NCI-H187 treated with DMSO at 0.1 percent for 48 hours (cell line): ENCODE data around the gene MCTP1.

Experiments
- DNase-seq: peaks from one replicate; lab custom pipeline; 2025; lab: John Stamatoyannopoulos, UW

Gene MCTP1

DNA sequence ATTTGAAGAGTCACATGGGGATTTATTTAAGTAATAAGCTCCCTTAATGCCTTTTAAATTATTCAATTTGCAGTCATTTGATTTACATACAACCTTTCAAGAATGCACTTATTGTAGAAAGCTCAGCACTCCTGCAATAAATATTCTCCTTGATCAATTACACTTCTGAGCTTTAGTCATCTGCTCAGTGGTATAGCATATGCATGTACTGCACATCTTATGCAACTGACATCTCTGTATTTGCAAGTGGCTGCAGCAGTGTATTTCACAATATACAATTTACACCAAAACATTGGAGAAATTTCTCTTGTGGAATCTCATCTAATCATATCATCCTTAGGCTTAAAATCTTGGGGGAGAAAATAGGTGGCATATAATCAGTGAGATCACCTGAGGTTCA, 340.7 kb downstream of the MCTP1 start:
- DNase-seq: no peak

- no peak for DNase-seq
These were observed 343.7 kb downstream of the MCTP1 start for GRCh38 chr5:94941122-94941755.

DNA sequence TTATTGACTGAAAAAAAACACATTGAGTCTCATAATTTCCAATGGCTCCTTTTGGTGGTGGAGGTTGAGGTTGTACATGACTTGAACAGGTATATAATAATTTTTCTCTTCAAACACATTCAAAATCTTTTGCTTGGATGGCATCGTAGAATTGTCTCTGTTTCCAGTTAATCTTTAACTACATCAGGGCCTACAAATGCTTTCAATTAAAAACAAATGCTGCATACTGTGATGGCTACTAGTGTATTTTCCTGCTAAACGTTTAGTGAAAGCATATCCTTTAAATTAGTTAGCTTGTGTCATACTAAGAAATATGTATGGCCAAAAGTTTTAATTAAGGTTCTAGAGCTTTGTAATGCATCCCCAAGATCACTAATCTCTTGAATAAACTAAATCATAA, 352.6 kb downstream of the MCTP1 start:
- DNase-seq: no peak

DNA sequence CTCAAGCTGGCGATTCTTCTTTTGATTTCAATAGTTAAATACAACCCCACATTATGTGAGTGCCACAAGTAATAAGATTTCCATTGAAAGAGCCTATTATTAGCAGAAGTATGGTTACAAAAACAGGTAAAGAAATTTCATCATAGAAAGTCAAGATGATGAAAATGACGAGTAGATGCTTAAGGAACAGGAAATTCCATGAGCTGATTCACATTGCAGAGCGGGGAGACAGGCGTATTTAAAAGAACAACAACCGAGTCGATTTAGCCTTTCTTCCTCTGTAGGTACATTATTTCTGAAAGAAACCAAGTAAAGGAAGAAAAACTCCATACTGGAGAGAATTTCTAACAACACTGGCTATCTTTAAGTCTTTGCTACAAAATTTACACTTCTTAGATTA, 356.0 kb downstream of the MCTP1 start:
- no peak for DNase-seq

- no peak for DNase-seq
These were observed 364.3 kb downstream of the MCTP1 start for GRCh38 chr5:94920570-94920969.

DNA sequence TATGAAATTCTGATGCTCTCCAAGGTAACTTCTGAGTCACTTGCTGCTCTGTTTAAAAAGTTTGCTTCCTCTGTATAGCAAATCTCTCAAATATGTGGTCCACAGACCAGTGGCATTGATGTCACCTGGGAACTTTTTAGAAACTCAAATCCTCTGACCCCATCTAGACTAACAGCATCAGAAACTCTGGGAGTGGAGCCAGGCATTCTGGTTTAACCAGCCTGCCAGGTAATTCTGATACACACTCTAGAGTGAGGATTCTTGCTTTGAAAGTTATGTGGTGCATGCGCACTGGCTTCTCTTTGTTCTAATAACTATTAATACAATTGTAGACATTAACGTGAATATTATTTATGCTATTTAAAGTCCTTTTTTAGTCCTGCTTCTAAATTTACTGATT, 368.3 kb downstream of the MCTP1 start:
- no peak for DNase-seq

- DNase-seq: no peak
These were observed 373.6 kb downstream of the MCTP1 start for GRCh38 chr5:94911276-94911675.

DNA sequence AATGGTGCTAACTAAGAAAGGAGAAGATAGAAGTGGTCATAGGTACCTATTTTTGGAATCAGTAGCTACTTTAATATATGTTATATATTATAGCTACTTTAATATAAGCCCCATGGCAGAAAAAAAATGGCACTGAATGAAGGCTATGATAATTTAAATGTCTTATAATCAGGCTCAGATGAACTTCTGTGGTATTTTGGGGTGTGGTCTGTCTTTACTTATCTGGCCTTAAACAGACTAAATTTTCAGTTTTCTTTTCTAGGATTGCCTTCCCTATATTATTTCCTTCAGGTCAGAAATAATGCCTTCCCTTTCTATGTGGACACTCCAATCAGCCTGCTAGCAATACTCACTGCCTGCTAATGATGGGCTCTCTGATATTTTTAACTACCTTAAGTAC, 374.2 kb downstream of the MCTP1 start:
- no peak for DNase-seq

GRCh38 chr5:94908889-94909480, 375.9 kb downstream of the MCTP1 start:
- no peak for DNase-seq

DNA sequence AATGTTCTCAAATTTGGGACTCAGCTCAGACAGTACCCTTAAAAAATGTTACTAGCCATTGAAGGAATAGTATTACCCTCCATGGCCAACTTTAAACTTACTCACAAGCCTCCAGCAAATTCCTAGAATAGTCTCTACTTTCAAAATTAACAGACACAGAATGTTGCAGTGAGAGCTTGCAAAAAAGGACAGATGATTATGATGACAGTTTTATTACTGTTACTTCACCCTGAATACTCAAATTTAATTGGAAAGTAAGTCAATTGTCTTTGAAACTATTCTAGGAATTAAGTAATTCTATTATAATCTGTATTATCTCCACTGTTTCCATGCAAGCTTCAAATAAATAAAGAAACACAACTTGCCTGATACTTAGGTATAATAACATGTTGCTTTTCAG, 378.1 kb downstream of the MCTP1 start:
- DNase-seq: no peak

- DNase-seq: no peak
These were observed 381.2 kb downstream of the MCTP1 start for GRCh38 chr5:94903726-94904125.

- DNase-seq: no peak
These were observed 383.5 kb downstream of the MCTP1 start for GRCh38 chr5:94901191-94901979.

GRCh38 chr5:94900006-94900505, 384.8 kb downstream of the MCTP1 start:
- no peak for DNase-seq

DNA sequence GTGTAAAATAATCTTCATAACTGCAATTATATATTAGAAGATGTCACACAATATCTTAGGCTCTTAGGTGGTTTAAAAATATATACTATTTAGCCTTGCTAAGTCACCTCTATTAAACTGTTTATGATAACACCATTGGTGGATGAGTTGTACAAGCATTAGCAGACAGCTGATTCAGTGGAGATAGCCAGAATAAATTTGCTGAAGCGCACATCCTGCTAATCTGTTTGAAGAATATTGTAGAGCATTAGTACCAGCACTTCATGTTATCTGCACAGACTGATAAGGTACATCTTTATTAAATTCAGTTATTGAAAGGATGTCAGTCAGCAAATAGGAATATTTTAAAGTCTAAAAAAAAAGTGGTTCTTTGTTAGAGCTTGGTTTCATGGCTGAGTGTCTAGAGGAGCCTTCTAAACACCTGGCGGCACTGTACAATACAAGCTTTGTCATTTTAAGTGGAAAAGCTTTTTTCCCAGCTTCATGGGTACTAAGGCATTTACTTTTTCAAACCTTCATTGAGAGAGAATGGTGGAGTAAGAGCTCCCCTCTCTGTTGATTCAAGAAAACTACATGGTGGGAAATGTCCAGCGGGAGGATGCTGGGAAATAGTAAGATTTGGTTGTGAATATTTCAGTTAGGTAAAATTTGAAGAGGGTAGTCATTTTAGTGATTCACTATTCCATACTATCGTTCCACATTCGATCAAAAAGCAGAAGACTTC, 391.3 kb downstream of the MCTP1 start:
- no peak for DNase-seq

GRCh38 chr5:94891972-94892371, 392.9 kb downstream of the MCTP1 start:
- no peak for DNase-seq

GRCh38 chr5:94891565-94891964, 393.3 kb downstream of the MCTP1 start:
- DNase-seq: no peak

- no peak for DNase-seq
These were observed 394.0 kb downstream of the MCTP1 start for GRCh38 chr5:94890907-94891306.

DNA sequence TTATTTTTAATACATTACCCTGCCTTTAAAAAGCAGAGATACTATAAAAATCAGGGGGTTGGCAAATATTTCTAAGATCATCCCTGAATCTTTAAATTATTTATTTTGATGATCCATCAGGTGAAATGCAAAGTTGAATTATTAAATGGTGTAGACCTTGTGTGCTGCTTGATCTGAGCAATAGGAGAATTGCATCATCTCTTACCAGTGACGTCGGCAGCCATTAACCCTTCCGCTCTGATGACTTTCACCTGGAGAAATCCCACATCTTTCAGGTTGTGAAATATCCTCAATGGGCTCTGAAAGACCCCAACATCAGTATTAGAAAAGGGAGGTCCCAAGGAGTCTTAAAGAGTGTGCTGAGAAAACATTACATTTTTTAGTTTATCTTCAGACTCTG, 396.2 kb downstream of the MCTP1 start:
- no peak for DNase-seq

DNA sequence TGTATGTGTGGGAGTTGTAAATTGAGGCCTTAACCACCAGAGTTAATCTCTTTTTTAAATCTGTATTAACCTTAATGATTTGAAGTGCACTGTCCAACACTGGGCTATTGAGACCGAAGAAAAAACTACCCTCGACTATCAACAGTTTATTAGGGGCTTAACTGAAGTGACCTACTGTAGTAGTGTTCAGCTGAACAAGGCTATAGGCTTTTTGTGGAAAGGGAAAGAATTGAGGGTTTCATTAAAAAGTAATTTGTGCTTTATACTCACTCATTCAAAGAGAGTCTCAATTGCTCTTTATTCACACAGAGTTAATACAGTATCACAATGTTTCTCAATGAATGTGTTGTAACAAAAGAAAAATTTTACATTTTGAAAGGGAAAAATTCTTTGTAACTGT, 399.0 kb downstream of the MCTP1 start:
- no peak for DNase-seq

- DNase-seq: no peak
These were observed 400.6 kb downstream of the MCTP1 start for GRCh38 chr5:94884311-94884710.

DNA sequence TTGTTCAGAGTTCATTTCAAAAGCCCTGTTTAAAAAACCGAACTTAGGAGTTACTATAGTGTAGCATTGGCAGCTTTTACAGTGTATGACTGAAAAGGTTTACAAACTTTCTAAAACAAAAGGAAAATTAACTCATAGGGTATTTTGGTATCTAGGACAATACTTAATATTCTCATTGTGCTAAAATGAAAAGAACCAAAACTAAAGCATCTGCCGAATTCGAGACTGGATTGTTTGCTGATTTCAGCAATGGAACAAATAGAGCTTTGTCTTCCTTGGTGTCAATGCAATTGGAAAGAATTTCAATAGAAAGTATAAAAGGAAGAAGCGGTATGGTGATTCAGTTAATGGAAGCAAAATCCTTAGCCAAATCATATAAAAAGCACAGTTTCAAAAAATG, 412.4 kb downstream of the MCTP1 start:
- DNase-seq: no peak

- DNase-seq: no peak
These were observed 414.2 kb downstream of the MCTP1 start for GRCh38 chr5:94870511-94871183.
